IMR-90 (cell line): ENCODE measurements around the gene MAB21L3. TPM values are rescaled to one million over a fixed set of nuclear protein-coding genes. Genes with fewer than 3 reads are reported as not detected.

Source experiments
- ATAC-seq: fragments of 200-7000 bp; cut with Tn5 transposase; 2 replicates; pipeline ENCODE4 v1.9.1; 2020; ENCODE audit warnings: low read depth, mild to moderate bottlenecking, moderate library complexity
- BruUV-seq: library from RNA; stranded (reverse); fragments of 400-500 nt; replicated peaks from 2 replicates; lab custom pipeline; 2021; lab: Mats Ljungman, UMichigan
- CTCF ChIA-PET: fragments of 300-600 bp; formaldehyde crosslinking; extraction: SDS; loops from one replicate; lab custom pipeline; 2021; ENCODE audit warnings: antibody characterized with exemption; lab: Yijun Ruan, JAX
- POLR2A ChIA-PET: fragments of 300-600 bp; sonication (Branson Sonifier 250); formaldehyde crosslinking; loops from one replicate; lab custom pipeline; 2022; ENCODE audit warnings: antibody characterized with exemption; ENCODE audit not compliant: unreplicated experiment; lab: Charles Lee
- DNase-seq: peaks from one replicate; pipeline ENCODE4 v3.0.0; 2013
- H2AFZ ChIP-seq: replicated peaks from 2 replicates; pipeline ENCODE3; 2013; ENCODE audit warnings: low read length, mild to moderate bottlenecking; ENCODE audit not compliant: poor library complexity
- H2AK5ac ChIP-seq: 2 replicates; pipeline ENCODE4 v1.6.1; 2013; ENCODE audit warnings: low read depth, low read length, inconsistent platforms
- H2AK9ac ChIP-seq: replicated peaks from 2 replicates; pipeline ENCODE3; 2013; ENCODE audit warnings: mild to moderate bottlenecking, low read depth, low read length, moderate library complexity; ENCODE audit not compliant: poor library complexity
- H2BK120ac ChIP-seq: 2 replicates; pipeline ENCODE4 v1.6.1; 2013; ENCODE audit warnings: low read depth, low read length, inconsistent platforms
- H2BK15ac ChIP-seq: 3 replicates; pipeline ENCODE4 v1.6.1; 2013; ENCODE audit warnings: low read depth, low read length, inconsistent platforms
- H2BK20ac ChIP-seq: 2 replicates; pipeline ENCODE4 v1.6.1; 2013; ENCODE audit warnings: low read depth, mild to moderate bottlenecking, inconsistent platforms, low read length, moderate library complexity
- H2BK5ac ChIP-seq: 2 replicates; pipeline ENCODE4 v1.6.1; 2013; ENCODE audit warnings: mild to moderate bottlenecking, low read depth, low read length, inconsistent platforms; ENCODE audit not compliant: poor library complexity, severe bottlenecking
- H3K14ac ChIP-seq: replicated peaks from 2 replicates; pipeline ENCODE4 v1.6.1; 2013; ENCODE audit warnings: low read depth, low read length, inconsistent platforms
- H3K18ac ChIP-seq: 2 replicates; pipeline ENCODE4 v1.6.1; 2013; ENCODE audit warnings: low read depth, low read length, control low read depth
- H3K23ac ChIP-seq: 2 replicates; pipeline ENCODE4 v1.6.1; 2013; ENCODE audit warnings: low read depth, low read length, inconsistent platforms
- H3K27ac ChIP-seq: 2 replicates; pipeline ENCODE4 v1.5.1; 2013; ENCODE audit warnings: mild to moderate bottlenecking, control low read depth, low read length; ENCODE audit not compliant: insufficient read depth
- H3K27me3 ChIP-seq: 2 replicates; pipeline ENCODE4 v1.6.1; 2013; ENCODE audit warnings: low read length; ENCODE audit not compliant: control insufficient read depth, insufficient read depth
- H3K36me3 ChIP-seq: 2 replicates; pipeline ENCODE4 v1.6.1; 2013; ENCODE audit warnings: low read length, mixed read lengths; ENCODE audit not compliant: control insufficient read depth, insufficient read depth
- H3K4ac ChIP-seq: 2 replicates; pipeline ENCODE4 v1.6.1; 2013; ENCODE audit warnings: low read depth, low read length, inconsistent platforms
- H3K4me1 ChIP-seq: 2 replicates; pipeline ENCODE4 v1.6.1; 2013; ENCODE audit warnings: low read length, mixed read lengths; ENCODE audit not compliant: control insufficient read depth, insufficient read depth
- H3K4me2 ChIP-seq: 2 replicates; pipeline ENCODE4 v1.6.1; 2013; ENCODE audit warnings: low read depth, mild to moderate bottlenecking, control low read depth, low read length, moderate library complexity
- H3K4me3 ChIP-seq: 2 replicates; pipeline ENCODE4 v1.5.1; 2013; ENCODE audit warnings: low read depth, mild to moderate bottlenecking, control low read depth, low read length, moderate library complexity; ENCODE audit not compliant: insufficient read depth
- H3K56ac ChIP-seq: 2 replicates; pipeline ENCODE4 v1.6.1; 2013; ENCODE audit warnings: low read length, inconsistent platforms; ENCODE audit not compliant: insufficient read depth; ENCODE audit errors: extremely low read depth
- H3K79me1 ChIP-seq, 2 experiments: 2 replicates each; pipeline ENCODE4 v1.6.1; 2013; ENCODE audit warnings: low read length in 2 of 2, inconsistent platforms in 1 of 2, low read depth in 1 of 2
- H3K9ac ChIP-seq: 2 replicates; pipeline ENCODE4 v1.6.1; 2013; ENCODE audit warnings: low read depth, low read length, control low read depth
- H3K9me1 ChIP-seq: 2 replicates; pipeline ENCODE4 v1.6.1; 2013; ENCODE audit warnings: low read length, inconsistent platforms; ENCODE audit not compliant: insufficient read depth
- H3K9me3 ChIP-seq: 2 replicates; pipeline ENCODE4 v1.6.1; 2013; ENCODE audit warnings: low read length; ENCODE audit not compliant: control insufficient read depth, insufficient read depth
- H4K20me1 ChIP-seq: 2 replicates; pipeline ENCODE4 v1.6.1; 2013; ENCODE audit warnings: low read length, inconsistent platforms; ENCODE audit not compliant: insufficient read depth
- H4K5ac ChIP-seq: 2 replicates; pipeline ENCODE4 v1.6.1; 2013; ENCODE audit warnings: mild to moderate bottlenecking, low read depth, low read length, control low read depth
- H4K8ac ChIP-seq, 2 experiments: 2 replicates each; pipeline ENCODE4 v1.6.1; 2013; ENCODE audit warnings: low read depth in 2 of 2, low read length in 2 of 2, control low read depth in 1 of 2, inconsistent platforms in 1 of 2
- H4K91ac ChIP-seq: 2 replicates; pipeline ENCODE4 v1.6.1; 2013; ENCODE audit warnings: low read depth, low read length, inconsistent platforms; ENCODE audit not compliant: insufficient read depth
- BHLHE40 ChIP-seq: fragments of 150-350 bp; IDR thresholded peaks from 2 replicates; pipeline ENCODE4 v1.6.1; 2016; ENCODE audit warnings: mild to moderate bottlenecking, low read depth, low read length
- CEBPB ChIP-seq: IDR thresholded peaks from 2 replicates; pipeline ENCODE4 v1.6.1; 2012; ENCODE audit warnings: low read depth, low read length, improper control_type of control experiment
- FOS ChIP-seq: fragments of 150-350 bp; IDR thresholded peaks from 2 replicates; pipeline ENCODE4 v1.6.1; 2016; ENCODE audit warnings: low read depth, low read length
- MAFK ChIP-seq: IDR thresholded peaks from 2 replicates; pipeline ENCODE4 v1.6.1; 2012; ENCODE audit warnings: low read depth, low read length, improper control_type of control experiment
- MAZ ChIP-seq: IDR thresholded peaks from 2 replicates; pipeline ENCODE4 v1.6.1; 2012; ENCODE audit warnings: low read depth, mild to moderate bottlenecking, low read length, improper control_type of control experiment, moderate library complexity, borderline replicate concordance
- MXI1 ChIP-seq: IDR thresholded peaks from 2 replicates; pipeline ENCODE4 v1.6.1; 2012; ENCODE audit warnings: low read depth, mild to moderate bottlenecking, low read length, moderate library complexity, borderline replicate concordance
- NFE2L2 ChIP-seq: fragments of 150-350 bp; IDR thresholded peaks from 2 replicates; pipeline ENCODE4 v1.6.1; 2016; ENCODE audit warnings: low read depth, mild to moderate bottlenecking, low read length
- POLR2A ChIP-seq: IDR thresholded peaks from 2 replicates; pipeline ENCODE4 v1.6.1; 2012; ENCODE audit warnings: mild to moderate bottlenecking, low read depth, low read length
- RAD21 ChIP-seq: IDR thresholded peaks from 2 replicates; pipeline ENCODE4 v1.6.1; 2012; ENCODE audit warnings: low read length, improper control_type of control experiment
- RCOR1 ChIP-seq: IDR thresholded peaks from 2 replicates; pipeline ENCODE4 v1.6.1; 2012; ENCODE audit warnings: mild to moderate bottlenecking, low read length, improper control_type of control experiment; ENCODE audit not compliant: insufficient replicate concordance
- RFX5 ChIP-seq: IDR thresholded peaks from 2 replicates; pipeline ENCODE4 v1.8.0; 2012; ENCODE audit warnings: low read depth, mild to moderate bottlenecking, low read length, moderate library complexity
- SMC3 ChIP-seq: fragments of 150-350 bp; IDR thresholded peaks from 2 replicates; pipeline ENCODE4 v1.6.1; 2016; ENCODE audit warnings: low read depth, mild to moderate bottlenecking, antibody characterized with exemption, low read length, moderate library complexity
- WGBS, 2 experiments: methylation state at CpG; one replicate each; pipeline versions ENCODE4 v1.1.5 to v1.1.7; 2013; ENCODE audit warnings: missing lambda C conversion rate in 2 of 2; ENCODE audit not compliant: insufficient read length in 1 of 2; ENCODE audit errors: extremely low coverage in 2 of 2; 5-methylcytosine and 5-hydroxymethylcytosine counted together
- dilution Hi-C: fragments of 300-500 bp; cut with HindIII; formaldehyde crosslinking; loops from one replicate; pipeline ENCODE4 v1.14.3; 2018; ENCODE audit warnings: low sequenced_read_pairs; ENCODE audit not compliant: unreplicated experiment
- in situ Hi-C: fragments of 300-500 bp; cut with MboI; formaldehyde crosslinking; loops from 3 replicates; pipeline ENCODE4 v1.14.3; 2019; ENCODE audit warnings: low sequenced_read_pairs, inconsistent platforms, mixed read lengths
- intact Hi-C: fragments of 100-400 bp; cut with micrococcal nuclease; formaldehyde crosslinking; loops from 2 replicates; pipeline ENCODE4 v1.10.0; 2022
- polyA plus RNA-seq, 3 experiments: library from polyadenylated mRNA; depleted of rRNA; stranded (reverse); fragments of >200 nt; gene quantifications; 2 replicates each; pipeline ENCODE4 v1.2.3, GENCODE V29; 2012; ENCODE audit warnings: low replicate concordance in 1 of 3
- total RNA-seq: library from RNA; depleted of rRNA; stranded (reverse); fragments of >200 nt; gene quantifications from 2 replicates; pipeline ENCODE4 v1.2.3, GENCODE V29; 2012
- TF ChIP-seq, protein P1 (sequence below): fragments of 150-350 bp; IDR thresholded peaks from 2 replicates; pipeline ENCODE4 v1.6.1; 2017; ENCODE audit warnings: mild to moderate bottlenecking, antibody characterized with exemption, low read length, low read depth
- TF ChIP-seq, protein P2 (sequence below): conservative IDR thresholded peaks from 2 replicates; pipeline ENCODE4 v1.5.1; 2012; ENCODE audit warnings: mild to moderate bottlenecking, low read depth, low read length, improper control_type of control experiment
- TF ChIP-seq, protein P3 (sequence below): fragments of 150-350 bp; IDR thresholded peaks from 2 replicates; pipeline ENCODE4 v1.6.1; 2016; ENCODE audit warnings: low read depth, mild to moderate bottlenecking, low read length, moderate library complexity, borderline replicate concordance

MAB21L3 gene
- total and polyA plus RNA-seq, 2 of the 4 experiments (the other 2 are of a cell fraction) = not detected

DNA sequence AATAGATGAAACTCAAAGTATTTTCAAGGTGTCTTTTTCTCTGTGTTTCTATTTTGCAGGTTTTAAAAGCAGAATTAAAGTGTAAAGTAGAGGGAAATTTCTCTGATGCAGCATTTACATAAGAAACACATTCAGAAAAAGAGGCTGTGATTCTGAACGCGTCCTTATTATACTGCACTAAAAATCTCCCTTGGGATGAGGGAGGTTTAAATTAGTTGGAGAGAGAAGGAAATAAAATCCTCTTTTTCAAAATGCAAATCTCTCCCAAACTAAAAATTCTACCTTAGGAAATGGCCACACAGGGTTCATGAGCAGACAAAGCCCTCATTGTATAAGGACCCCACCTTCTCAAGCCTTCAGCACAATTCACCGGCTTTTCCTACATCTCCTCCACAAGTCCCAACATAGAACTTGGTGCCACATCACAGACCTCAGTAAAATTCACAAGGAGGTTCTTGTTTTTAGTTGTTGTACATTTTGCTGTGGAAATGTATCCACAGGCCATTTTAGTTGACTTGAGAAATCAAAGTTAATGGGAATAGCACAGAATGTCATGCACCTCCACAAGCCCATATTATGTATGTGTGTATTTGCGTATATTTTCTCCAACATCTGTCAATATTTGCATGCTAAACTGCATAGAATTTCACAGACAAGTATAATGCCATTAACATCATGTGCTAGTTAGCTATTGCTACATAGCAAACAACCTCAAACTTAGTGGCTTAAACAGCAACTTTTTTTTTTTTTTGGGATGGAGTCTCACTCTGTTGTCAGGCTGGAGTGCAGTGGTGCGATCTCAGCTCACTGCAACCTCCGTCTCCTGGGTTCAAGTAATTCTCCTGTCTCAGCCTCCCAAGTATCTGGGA is 59.8 kb downstream of the MAB21L3 start:
- H4K91ac ChIP-seq = no peak overlapping the region
- WGBS, 2 experiments = no CpG with 5 or more reads among the region's 6 CpGs
- H3K27ac ChIP-seq = no peak overlapping the region
- ATAC-seq (no peak), DNase-seq (no peak)
- no peak overlapping the region for H3K23ac ChIP-seq
- no peak overlapping the region for H4K8ac ChIP-seq
- H2BK120ac ChIP-seq = no peak overlapping the region
- dilution Hi-C loops (no loop called here), in situ Hi-C loops (no loop called here), intact Hi-C loops (no loop called here)
- peaks cover 18% of the 10 kb centered on the region for H3K27me3 ChIP-seq
- H2BK20ac ChIP-seq = no peak overlapping the region
- no peak overlapping the region for H3K18ac ChIP-seq
- no peak overlapping the region for H3K56ac ChIP-seq
- H3K79me1 ChIP-seq = no peaks in the 10 kb centered on the region
- H2BK5ac ChIP-seq = no peak overlapping the region
- H3K4me1 ChIP-seq = no peaks in the 10 kb centered on the region
- H4K20me1 ChIP-seq = no peaks in the 10 kb centered on the region
- no peak overlapping the region for H2AK9ac ChIP-seq
- H3K4me3 ChIP-seq = no peak overlapping the region
- no peaks in the 10 kb centered on the region for H3K9me3 ChIP-seq
- ChIA-PET POLR2A (no interaction called here), CTCF (interaction anchor here (0.5 kb wide), 1 partner anchor 276 kb away, joined by 3 read pairs; no protein-coding TSS in a partner anchor)
- no peaks in the 10 kb centered on the region for H3K36me3 ChIP-seq
- H3K9me1 ChIP-seq = no peaks in the 10 kb centered on the region
- BruUV-seq = no TSS peak
- H2AFZ ChIP-seq = no peak overlapping the region
- no peak overlapping the region for H2BK15ac ChIP-seq
- H4K5ac ChIP-seq = no peak overlapping the region
- no peak overlapping the region for H3K4me2 ChIP-seq
- no peak overlapping the region for H2AK5ac ChIP-seq
- H3K4ac ChIP-seq = no peak overlapping the region
- no peak overlapping the region for H3K14ac ChIP-seq
- no peak overlapping the region for H3K9ac ChIP-seq
- TF ChIP-seq SMC3 = no peak
- TF ChIP-seq MAFK = no peak
- no peak for TF ChIP-seq CEBPB
- TF ChIP-seq, protein P1, sequence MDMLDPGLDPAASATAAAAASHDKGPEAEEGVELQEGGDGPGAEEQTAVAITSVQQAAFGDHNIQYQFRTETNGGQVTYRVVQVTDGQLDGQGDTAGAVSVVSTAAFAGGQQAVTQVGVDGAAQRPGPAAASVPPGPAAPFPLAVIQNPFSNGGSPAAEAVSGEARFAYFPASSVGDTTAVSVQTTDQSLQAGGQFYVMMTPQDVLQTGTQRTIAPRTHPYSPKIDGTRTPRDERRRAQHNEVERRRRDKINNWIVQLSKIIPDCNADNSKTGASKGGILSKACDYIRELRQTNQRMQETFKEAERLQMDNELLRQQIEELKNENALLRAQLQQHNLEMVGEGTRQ = no peak
- no peak for TF ChIP-seq POLR2A
- no peak for TF ChIP-seq RAD21
- no peak for TF ChIP-seq BHLHE40
- TF ChIP-seq MAZ = no peak
- no peak for TF ChIP-seq RCOR1
- TF ChIP-seq, protein P2, sequence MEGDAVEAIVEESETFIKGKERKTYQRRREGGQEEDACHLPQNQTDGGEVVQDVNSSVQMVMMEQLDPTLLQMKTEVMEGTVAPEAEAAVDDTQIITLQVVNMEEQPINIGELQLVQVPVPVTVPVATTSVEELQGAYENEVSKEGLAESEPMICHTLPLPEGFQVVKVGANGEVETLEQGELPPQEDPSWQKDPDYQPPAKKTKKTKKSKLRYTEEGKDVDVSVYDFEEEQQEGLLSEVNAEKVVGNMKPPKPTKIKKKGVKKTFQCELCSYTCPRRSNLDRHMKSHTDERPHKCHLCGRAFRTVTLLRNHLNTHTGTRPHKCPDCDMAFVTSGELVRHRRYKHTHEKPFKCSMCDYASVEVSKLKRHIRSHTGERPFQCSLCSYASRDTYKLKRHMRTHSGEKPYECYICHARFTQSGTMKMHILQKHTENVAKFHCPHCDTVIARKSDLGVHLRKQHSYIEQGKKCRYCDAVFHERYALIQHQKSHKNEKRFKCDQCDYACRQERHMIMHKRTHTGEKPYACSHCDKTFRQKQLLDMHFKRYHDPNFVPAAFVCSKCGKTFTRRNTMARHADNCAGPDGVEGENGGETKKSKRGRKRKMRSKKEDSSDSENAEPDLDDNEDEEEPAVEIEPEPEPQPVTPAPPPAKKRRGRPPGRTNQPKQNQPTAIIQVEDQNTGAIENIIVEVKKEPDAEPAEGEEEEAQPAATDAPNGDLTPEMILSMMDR = no peak
- TF ChIP-seq, protein P3, sequence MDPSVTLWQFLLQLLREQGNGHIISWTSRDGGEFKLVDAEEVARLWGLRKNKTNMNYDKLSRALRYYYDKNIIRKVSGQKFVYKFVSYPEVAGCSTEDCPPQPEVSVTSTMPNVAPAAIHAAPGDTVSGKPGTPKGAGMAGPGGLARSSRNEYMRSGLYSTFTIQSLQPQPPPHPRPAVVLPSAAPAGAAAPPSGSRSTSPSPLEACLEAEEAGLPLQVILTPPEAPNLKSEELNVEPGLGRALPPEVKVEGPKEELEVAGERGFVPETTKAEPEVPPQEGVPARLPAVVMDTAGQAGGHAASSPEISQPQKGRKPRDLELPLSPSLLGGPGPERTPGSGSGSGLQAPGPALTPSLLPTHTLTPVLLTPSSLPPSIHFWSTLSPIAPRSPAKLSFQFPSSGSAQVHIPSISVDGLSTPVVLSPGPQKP = no peak
- TF ChIP-seq MXI1 = no peak
- TF ChIP-seq NFE2L2 = no peak
- TF ChIP-seq RFX5 = no peak
- no peak for TF ChIP-seq FOS
